D721Med (cell line): ENCODE measurements around the gene DDX19B.
A peak's percentile ranks its signal among the peaks of the same experiment; 100 is the strongest.
"Not testable (repeated sequence)": the region's sequence is repeated elsewhere in the genome, so short reads cannot be mapped to it uniquely, and the experiment has no call there.

Source experiments
- DNase-seq: peaks from one replicate; pipeline ENCODE4 v3.0.0; 2011; ENCODE audit warnings: low spot score; ENCODE audit not compliant: insufficient read length
- FAIRE-seq: peaks from 2 replicates; lab custom pipeline; 2011; peaks lifted over from hg19 to GRCh38; lab: Jason Lieb, UNC
- CTCF ChIP-seq: IDR thresholded peaks from 2 replicates; pipeline ENCODE4 v1.5.1; 2012; ENCODE audit warnings: mild to moderate bottlenecking, control low read depth; ENCODE audit not compliant: insufficient read depth; ENCODE audit errors: missing control alignments

DDX19B gene

GRCh38 chr16:70306880-70307279 is 7.9 kb downstream of the DDX19B start:
- TF ChIP-seq CTCF = no peak
- FAIRE-seq = no peak
- DNase-seq = no peak

GRCh38 chr16:70307726-70308125 is 8.7 kb downstream of the DDX19B start:
- DNase-seq, FAIRE-seq: not testable (repeated sequence)

- TF ChIP-seq CTCF = no peak
- no peak for FAIRE-seq
- DNase-seq = no peak
Observed at GRCh38 chr16:70320121-70320520, 21.1 kb downstream of the DDX19B start.

- TF ChIP-seq CTCF = no peak
- DNase-seq (no peak), FAIRE-seq (no peak)
Observed at GRCh38 chr16:70324998-70325747, 26.2 kb downstream of the DDX19B start.

GRCh38 chr16:70331091-70331490 is 32.1 kb downstream of the DDX19B start:
- no peak for FAIRE-seq
- DNase-seq = no peak
- no peak for TF ChIP-seq CTCF

- no peak for FAIRE-seq
- peak; percentile 39 for TF ChIP-seq CTCF
- DNase-seq = no peak
Observed at GRCh38 chr16:70331588-70332358, 32.8 kb downstream of the DDX19B start.

- not testable (repeated sequence) for FAIRE-seq, DNase-seq
Observed at GRCh38 chr16:70332728-70333127, 33.7 kb downstream of the DDX19B start.

- DNase-seq (no peak), FAIRE-seq (no peak)
Observed at GRCh38 chr16:70337814-70338213, 38.8 kb downstream of the DDX19B start.

More at GRCh38 chr16:70337814-70338213, 38.8 kb downstream of the DDX19B start:
- TF ChIP-seq CTCF = no peak
